ENCODE results near the gene FOXP2.
"Not testable (repeated sequence)": the region's sequence is repeated elsewhere in the genome, so short reads cannot be mapped to it uniquely, and the experiment has no call there.

Gene FOXP2

GRCh38 chr7:114414156-114415063, at the start of gene FOXP2:
FOXP2 (plus strand) TSS chr7:114414815; CDS start chr7:114426512, 11,697 bp downstream.
- H3K4me3 ChIP-seq (ENCODE audit: low read length) = peak within 1 kb of the TSS; percentile 58
- no peak for DNase-seq (ENCODE audit: low read depth)
- no peak for TF ChIP-seq CTCF (conservative IDR thresholded peaks at IDR 0.05; ENCODE audit: low read depth, low read length)

GRCh38 chr7:114365791-114366190, 48.8 kb upstream of the FOXP2 start:
- no peak for TF ChIP-seq CTCF (conservative IDR thresholded peaks at IDR 0.05; ENCODE audit: low read depth, low read length)
- no peak overlapping the region for H3K4me3 ChIP-seq (ENCODE audit: low read length)
- DNase-seq (ENCODE audit: low read depth) = no peak

GRCh38 chr7:114368492-114368891, 46.1 kb upstream of the FOXP2 start:
- DNase-seq (ENCODE audit: low read depth) = no peak
- H3K4me3 ChIP-seq (ENCODE audit: low read length) = no peak overlapping the region
- no peak for TF ChIP-seq CTCF (conservative IDR thresholded peaks at IDR 0.05; ENCODE audit: low read depth, low read length)

- H3K4me3 ChIP-seq (ENCODE audit: low read length) = no peak overlapping the region
- no peak for DNase-seq (ENCODE audit: low read depth)
- no peak for TF ChIP-seq CTCF (conservative IDR thresholded peaks at IDR 0.05; ENCODE audit: low read depth, low read length)
Measured at GRCh38 chr7:114369294-114369693, 45.3 kb upstream of the FOXP2 start.

GRCh38 chr7:114372619-114373018, 42.0 kb upstream of the FOXP2 start:
- no peak for TF ChIP-seq CTCF (conservative IDR thresholded peaks at IDR 0.05; ENCODE audit: low read depth, low read length)
- no peak overlapping the region for H3K4me3 ChIP-seq (ENCODE audit: low read length)

GRCh38 chr7:114375907-114376306, 38.7 kb upstream of the FOXP2 start:
- DNase-seq (ENCODE audit: low read depth) = no peak
- TF ChIP-seq CTCF (conservative IDR thresholded peaks at IDR 0.05; ENCODE audit: low read depth, low read length) = no peak
- H3K4me3 ChIP-seq (ENCODE audit: low read length) = no peak overlapping the region

More at GRCh38 chr7:114372619-114373018, 42.0 kb upstream of the FOXP2 start:
- no peak for DNase-seq (ENCODE audit: low read depth)

- DNase-seq (ENCODE audit: low read depth); H3K4me3 ChIP-seq (ENCODE audit: low read length): not testable (repeated sequence)
Measured at GRCh38 chr7:114383946-114384345, 30.7 kb upstream of the FOXP2 start.

- H3K4me3 ChIP-seq (ENCODE audit: low read length); DNase-seq (ENCODE audit: low read depth): not testable (repeated sequence)
Measured at GRCh38 chr7:114384346-114384745, 30.3 kb upstream of the FOXP2 start.

Data from retinal pigment epithelial cell (primary cell).